Neural cell (in vitro differentiated cells): ENCODE measurements around the gene TNNT3. TPM values are rescaled to one million over a fixed set of nuclear protein-coding genes. Genes with fewer than 3 reads are reported as not detected.

Source experiments
- H2AFZ ChIP-seq: fragments of 200-600, 300-800 bp; sonication (generic), shearing (Covaris generic); 2 replicates; pipeline ENCODE4 v1.6.0; 2014; ENCODE audit warnings: low read depth, mild to moderate bottlenecking, antibody characterized with exemption, low read length, moderate library complexity
- H3F3A ChIP-seq: fragments of 200-600 bp; shearing (Covaris generic); 2 replicates; pipeline ENCODE4 v1.6.1; 2016; ENCODE audit warnings: mild to moderate bottlenecking, moderate library complexity, mixed read lengths, antibody characterized with exemption, low read length; ENCODE audit not compliant: insufficient read depth, poor library complexity, severe bottlenecking
- H3K27ac ChIP-seq: fragments of 200-600, 300-800 bp; sonication (generic), shearing (Covaris generic); 2 replicates; pipeline ENCODE4 v1.5.1; 2014; ENCODE audit warnings: mild to moderate bottlenecking, low read length, moderate library complexity
- H3K27me3 ChIP-seq: fragments of 300-800, 200-600 bp; sonication (generic), shearing (Covaris generic); 2 replicates; pipeline ENCODE4 v1.6.0; 2014; ENCODE audit warnings: mild to moderate bottlenecking, low read depth, low read length, moderate library complexity; ENCODE audit not compliant: insufficient read depth
- H3K36me3 ChIP-seq: fragments of 300-800, 200-600 bp; sonication (generic), shearing (Covaris generic); 2 replicates; pipeline ENCODE4 v1.5.1; 2014; ENCODE audit warnings: mild to moderate bottlenecking, antibody characterized with exemption, low read length, moderate library complexity; ENCODE audit not compliant: insufficient read depth
- H3K4me2 ChIP-seq: fragments of 300-800, 200-600 bp; sonication (generic), shearing (Covaris generic); 2 replicates; pipeline ENCODE4 v1.6.0; 2014; ENCODE audit warnings: mild to moderate bottlenecking, low read length
- H3K4me3 ChIP-seq: fragments of 300-800, 200-600 bp; sonication (generic), shearing (Covaris generic); 2 replicates; pipeline ENCODE4 v1.5.1; 2014; ENCODE audit warnings: mild to moderate bottlenecking, low read length, moderate library complexity
- H3K79me2 ChIP-seq: fragments of 200-600 bp; shearing (Covaris generic); replicated peaks from 2 replicates; pipeline ENCODE4 v1.6.0; 2014; ENCODE audit warnings: mild to moderate bottlenecking, low read length, moderate library complexity; ENCODE audit not compliant: insufficient read depth
- H3K9ac ChIP-seq: fragments of 300-800, 200-600 bp; sonication (generic), shearing (Covaris generic); 2 replicates; pipeline ENCODE4 v1.6.1; 2016; ENCODE audit warnings: mild to moderate bottlenecking, low read length, mixed read lengths
- H3K9me2 ChIP-seq: fragments of 200-600 bp; shearing (Covaris generic); 2 replicates; pipeline ENCODE4 v1.6.1; 2016; ENCODE audit warnings: mild to moderate bottlenecking, low read length, mixed read lengths; ENCODE audit not compliant: insufficient read depth
- H3K9me3 ChIP-seq: fragments of 200-600, 300-800 bp; sonication (generic), shearing (Covaris generic); 2 replicates; pipeline ENCODE4 v1.6.1; 2016; ENCODE audit warnings: mild to moderate bottlenecking, mixed run types, low read length, moderate library complexity, mixed read lengths
- H4K20me1 ChIP-seq: fragments of 200-600 bp; shearing (Covaris generic); 2 replicates; pipeline ENCODE4 v1.6.1; 2016; ENCODE audit warnings: mild to moderate bottlenecking, mixed run types; ENCODE audit not compliant: insufficient read depth
- CTCF ChIP-seq: fragments of 450-650 bp; IDR thresholded peaks from 2 replicates; pipeline ENCODE4 v1.5.1; 2014; ENCODE audit warnings: antibody characterized with exemption, mild to moderate bottlenecking, moderate library complexity; ENCODE audit not compliant: poor library complexity, severe bottlenecking
- EP300 ChIP-seq: fragments of 450-650 bp; conservative IDR thresholded peaks from 2 replicates; pipeline ENCODE4 v1.6.1; 2014; ENCODE audit warnings: antibody characterized with exemption, mild to moderate bottlenecking, moderate library complexity; ENCODE audit not compliant: poor library complexity, severe bottlenecking
- EZH2 ChIP-seq: fragments of 200-600, 300-800 bp; shearing (Covaris generic), sonication (generic); IDR thresholded peaks from 2 replicates; pipeline ENCODE4 v1.6.1; 2014; ENCODE audit warnings: antibody characterized with exemption, low read length, borderline replicate concordance, mild to moderate bottlenecking; ENCODE audit not compliant: insufficient read depth, poor library complexity, severe bottlenecking
- MXI1 ChIP-seq: fragments of 450-650 bp; conservative IDR thresholded peaks from 2 replicates; pipeline ENCODE4 v1.6.1; 2014; ENCODE audit warnings: antibody characterized with exemption, mild to moderate bottlenecking; ENCODE audit not compliant: poor library complexity, severe bottlenecking
- POLR2AphosphoS5 ChIP-seq: IDR thresholded peaks from 2 replicates; pipeline ENCODE4 v1.6.1; 2012
- RAD21 ChIP-seq: fragments of 450-650 bp; conservative IDR thresholded peaks from 2 replicates; pipeline ENCODE4 v1.6.1; 2014; ENCODE audit warnings: antibody characterized with exemption, mild to moderate bottlenecking, moderate library complexity
- REST ChIP-seq: IDR thresholded peaks from 2 replicates; pipeline ENCODE4 v1.6.1; 2012; ENCODE audit warnings: borderline replicate concordance
- SMC3 ChIP-seq: fragments of 450-650 bp; conservative IDR thresholded peaks from 2 replicates; pipeline ENCODE4 v1.6.1; 2014; ENCODE audit warnings: antibody characterized with exemption, mild to moderate bottlenecking, moderate library complexity; ENCODE audit not compliant: poor library complexity
- TAF1 ChIP-seq: IDR thresholded peaks from 2 replicates; pipeline ENCODE4 v1.6.1; 2012; ENCODE audit warnings: low read depth
- polyA plus RNA-seq: library from polyadenylated mRNA; depleted of rRNA; stranded (reverse); fragments of >200 nt; gene quantifications from 2 replicates; pipeline ENCODE4 v1.2.3, GENCODE V29; 2014

Gene TNNT3
- polyA plus RNA-seq, 1 donor from 2014 or later: not detected

DNA sequence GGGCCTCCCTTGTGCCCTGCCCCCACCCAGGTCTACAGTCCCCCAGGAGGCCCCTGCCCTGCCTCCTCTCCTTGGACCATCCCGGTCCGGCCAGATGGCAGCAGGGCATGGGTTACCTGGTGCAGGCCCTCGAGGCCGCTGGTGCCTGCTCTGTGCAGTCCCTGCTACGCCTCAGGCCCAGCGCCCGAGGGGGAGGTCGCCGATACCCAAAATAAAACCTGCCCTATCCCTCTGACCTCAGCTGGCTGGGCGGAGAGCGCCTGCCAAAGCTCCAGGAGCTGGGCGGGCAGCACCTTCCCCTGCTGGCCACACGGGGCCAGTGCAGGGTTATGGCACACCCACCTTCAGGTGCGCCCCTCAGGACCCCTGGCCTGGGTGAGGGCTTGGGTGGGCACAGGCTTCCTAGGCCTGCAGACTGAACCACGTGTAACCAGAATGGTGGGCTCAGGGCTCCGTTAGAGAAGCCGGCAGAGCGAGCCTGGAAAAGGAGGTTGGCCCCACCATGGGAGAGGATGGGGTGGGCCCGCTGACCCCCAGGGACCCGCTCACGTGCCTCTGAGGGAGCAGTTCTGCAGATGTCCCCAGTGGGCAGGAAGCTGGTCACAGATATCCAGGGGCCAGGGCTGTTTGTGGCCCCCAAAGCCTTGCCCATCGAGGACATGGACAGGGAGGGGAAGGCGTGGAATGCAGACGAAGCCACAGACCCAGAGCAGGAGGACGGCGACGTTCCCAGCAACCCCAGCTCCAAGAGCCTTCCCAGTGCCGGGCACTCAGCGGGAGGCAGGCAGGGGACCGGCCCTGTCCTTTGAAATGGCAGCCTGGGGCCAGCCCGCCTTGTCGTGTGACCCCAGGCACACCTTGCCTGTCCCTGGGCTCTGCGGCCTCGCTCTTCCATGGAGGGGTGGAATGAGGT is 1.7 kb upstream of the TNNT3 start:
- Histone ChIP-seq H3K27ac (no peak overlapping the region), H3K36me3 (no peaks in the 10 kb centered on the region), H3F3A (no peaks in the 10 kb centered on the region), H3K9me3 (no peaks in the 10 kb centered on the region), H3K9ac (no peak overlapping the region), H3K4me2 (no peak overlapping the region), H3K9me2 (no peaks in the 10 kb centered on the region), H2AFZ (no peak overlapping the region), H3K79me2 (no peaks in the 10 kb centered on the region), H4K20me1 (no peaks in the 10 kb centered on the region), H3K4me3 (no peak overlapping the region), H3K27me3 (no peaks in the 10 kb centered on the region)
- no peak for TF ChIP-seq CTCF
- no peak for TF ChIP-seq EP300
- TF ChIP-seq EZH2: no peak

DNA sequence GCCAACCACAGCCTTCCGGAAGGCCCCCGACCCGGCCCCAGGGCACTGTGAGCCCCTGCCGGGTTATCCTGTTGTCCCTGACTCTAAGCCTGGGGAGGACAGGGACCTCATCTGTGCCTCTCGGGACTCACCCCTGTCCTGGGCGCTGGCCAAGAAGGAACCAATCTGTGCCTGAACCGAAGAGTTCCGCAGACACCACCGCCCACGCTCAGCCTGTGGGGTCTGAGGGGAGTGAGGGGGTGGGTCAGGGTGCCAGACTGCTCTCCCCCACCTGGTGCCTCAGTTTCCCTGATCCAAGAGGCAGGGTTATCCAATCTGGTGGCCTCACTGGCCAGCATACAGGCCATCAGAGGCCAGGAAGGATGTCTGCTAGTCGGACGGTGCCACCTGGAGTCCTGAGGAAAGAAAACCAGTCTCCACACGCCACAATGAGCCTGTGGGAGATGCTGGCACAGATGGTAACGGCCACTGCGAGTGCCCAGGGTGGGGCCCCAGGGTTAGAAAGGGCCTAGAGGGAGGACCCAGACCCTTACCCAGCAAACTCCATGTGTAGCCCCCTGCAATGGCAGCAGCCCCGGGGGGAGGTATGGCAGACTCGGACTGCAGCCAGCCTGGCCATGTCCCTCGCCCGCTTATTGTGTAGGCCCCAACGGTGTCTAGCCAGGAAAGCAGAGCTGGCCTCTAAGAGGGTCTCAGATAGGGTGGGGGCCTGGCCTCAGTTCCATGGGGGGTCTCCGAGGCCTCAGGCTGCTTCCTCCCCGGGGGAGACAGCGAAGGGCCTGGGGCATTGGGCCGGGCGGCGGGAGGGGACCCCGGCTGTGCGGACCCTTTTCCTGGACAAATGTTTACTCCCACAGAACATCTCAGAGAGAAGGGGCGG is 827 bp upstream of the TNNT3 start:
- TF ChIP-seq REST (no peak), EZH2 (no peak), RAD21 (no peak), EP300 (no peak), TAF1 (no peak), CTCF (no peak), SMC3 (no peak), MXI1 (no peak), POLR2AphosphoS5 (no peak)
- H3K9ac ChIP-seq: no peak overlapping the region
- no peaks in the 10 kb centered on the region for H3K9me3 ChIP-seq
- no peaks in the 10 kb centered on the region for H3K79me2 ChIP-seq
- H3K36me3 ChIP-seq: no peaks in the 10 kb centered on the region
- no peaks in the 10 kb centered on the region for H3F3A ChIP-seq
- H3K4me2 ChIP-seq: no peak overlapping the region
- H3K27ac ChIP-seq: no peak overlapping the region
- H3K4me3 ChIP-seq: no peak overlapping the region
- H3K27me3 ChIP-seq: no peaks in the 10 kb centered on the region
- H4K20me1 ChIP-seq: no peaks in the 10 kb centered on the region
- H2AFZ ChIP-seq: no peak overlapping the region
- no peaks in the 10 kb centered on the region for H3K9me2 ChIP-seq
